IPS-18c (cell line): ENCODE data around the gene PTRH2.
"Not testable (repeated sequence)": the region's sequence is repeated elsewhere in the genome, so short reads cannot be mapped to it uniquely, and the experiment has no call there.

Experiments
- H3K4me3 ChIP-seq: 2 replicates; pipeline ENCODE4 v1.7.0; 2013; ENCODE audit warnings: low read depth, mild to moderate bottlenecking, low read length, moderate library complexity; ENCODE audit not compliant: insufficient read depth
- H3K9me3 ChIP-seq: one replicate; pipeline ENCODE4 v1.6.1; 2013; ENCODE audit warnings: mild to moderate bottlenecking, low read length, moderate library complexity; ENCODE audit not compliant: control insufficient read depth, insufficient read depth

The PTRH2 gene

DNA sequence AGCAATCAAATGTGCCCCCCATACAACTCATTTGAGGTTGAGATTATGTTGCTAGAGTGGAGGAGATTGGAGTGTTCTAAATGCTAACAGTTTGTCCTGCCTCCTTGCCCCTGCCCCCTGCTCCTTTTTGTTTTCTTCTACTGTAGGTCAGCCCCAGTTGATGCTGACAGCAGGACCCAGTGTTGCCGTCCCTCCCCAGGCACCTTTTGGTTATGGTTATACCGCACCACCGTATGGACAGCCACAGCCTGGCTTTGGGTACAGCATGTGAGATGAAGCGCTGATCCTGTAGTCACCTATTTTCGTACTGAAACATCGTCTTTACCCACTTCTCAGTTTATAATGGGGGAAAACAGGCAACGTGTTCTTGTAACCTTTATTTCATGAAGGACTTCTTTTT, 13.6 kb downstream of the PTRH2 start:
- Histone ChIP-seq H3K9me3 (no peaks in the 10 kb centered on the region), H3K4me3 (no peak overlapping the region)

GRCh38 chr17:59688496-59688895, 18.7 kb downstream of the PTRH2 start:
- H3K4me3 ChIP-seq = no peak overlapping the region
- H3K9me3 ChIP-seq = no peaks in the 10 kb centered on the region

DNA sequence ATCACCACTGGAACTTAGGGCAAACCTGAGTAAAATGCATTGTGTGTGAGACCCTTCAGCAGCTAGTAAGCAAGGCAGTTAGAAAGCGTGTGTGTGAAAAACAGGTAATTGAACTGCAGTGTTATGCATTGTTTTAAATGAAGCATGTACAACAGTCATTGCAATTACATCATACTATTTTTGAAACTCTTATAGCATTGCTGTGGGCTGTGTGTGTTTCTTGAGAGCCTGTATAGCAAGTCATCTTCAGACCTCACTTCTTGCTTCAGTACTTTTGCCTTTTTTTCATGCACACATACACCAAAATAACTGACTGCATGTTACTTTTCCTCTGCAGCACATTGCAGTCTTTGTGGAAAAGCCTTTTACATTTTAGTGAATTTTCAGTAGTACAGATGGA, 19.2 kb downstream of the PTRH2 start:
- Histone ChIP-seq H3K9me3 (no peaks in the 10 kb centered on the region), H3K4me3 (no peak overlapping the region)

GRCh38 chr17:59684967-59685366, 22.3 kb downstream of the PTRH2 start:
- Histone ChIP-seq H3K4me3 (no peak overlapping the region), H3K9me3 (no peaks in the 10 kb centered on the region)

DNA sequence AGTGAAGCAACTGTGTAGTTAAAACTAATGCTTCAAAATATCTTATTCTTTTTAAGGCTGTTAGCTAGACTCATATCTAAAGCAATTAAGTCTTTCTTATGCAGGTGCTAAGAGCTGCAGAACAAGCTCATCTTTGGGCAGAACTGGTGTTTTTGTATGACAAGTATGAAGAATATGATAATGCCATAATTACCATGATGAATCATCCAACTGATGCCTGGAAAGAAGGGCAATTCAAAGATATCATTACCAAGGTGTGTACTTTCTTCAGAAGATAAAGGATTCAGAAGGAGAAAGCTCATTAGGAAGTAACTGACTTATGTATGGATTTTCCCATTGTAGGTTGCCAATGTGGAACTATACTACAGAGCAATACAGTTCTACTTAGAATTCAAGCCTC, 23.9 kb downstream of the PTRH2 start:
- Histone ChIP-seq H3K9me3 (no peaks in the 10 kb centered on the region), H3K4me3 (no peak overlapping the region)

GRCh38 chr17:59680314-59680713, 26.9 kb downstream of the PTRH2 start:
- H3K4me3 ChIP-seq = no peak overlapping the region
- no peaks in the 10 kb centered on the region for H3K9me3 ChIP-seq

DNA sequence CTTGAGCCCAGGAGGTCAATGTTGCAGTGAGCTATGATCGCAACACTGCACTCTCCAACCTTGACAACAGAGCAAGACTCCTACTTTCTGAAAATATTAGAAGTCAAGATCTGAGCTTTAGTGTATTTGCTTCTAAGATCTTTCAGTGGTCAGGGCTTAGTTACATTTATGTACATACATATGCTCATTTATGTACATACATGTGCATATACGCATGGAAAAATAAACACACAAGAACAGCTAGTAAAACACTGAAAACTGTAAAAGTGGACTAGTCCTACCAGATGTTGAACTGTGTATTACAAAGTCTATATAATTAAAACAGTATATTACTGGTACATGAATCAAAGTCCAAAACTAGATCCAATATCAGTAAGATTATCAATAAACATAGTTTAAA, 28.3 kb downstream of the PTRH2 start:
- Histone ChIP-seq H3K4me3 (no peak overlapping the region), H3K9me3 (no peaks in the 10 kb centered on the region)

- H3K9me3 ChIP-seq = no peaks in the 10 kb centered on the region
- H3K4me3 ChIP-seq = no peak overlapping the region
These were observed 30.5 kb downstream of the PTRH2 start for GRCh38 chr17:59676716-59677115.

- no peak overlapping the region for H3K4me3 ChIP-seq
- H3K9me3 ChIP-seq = no peaks in the 10 kb centered on the region
These were observed 32.0 kb downstream of the PTRH2 start for GRCh38 chr17:59675231-59675630.

DNA sequence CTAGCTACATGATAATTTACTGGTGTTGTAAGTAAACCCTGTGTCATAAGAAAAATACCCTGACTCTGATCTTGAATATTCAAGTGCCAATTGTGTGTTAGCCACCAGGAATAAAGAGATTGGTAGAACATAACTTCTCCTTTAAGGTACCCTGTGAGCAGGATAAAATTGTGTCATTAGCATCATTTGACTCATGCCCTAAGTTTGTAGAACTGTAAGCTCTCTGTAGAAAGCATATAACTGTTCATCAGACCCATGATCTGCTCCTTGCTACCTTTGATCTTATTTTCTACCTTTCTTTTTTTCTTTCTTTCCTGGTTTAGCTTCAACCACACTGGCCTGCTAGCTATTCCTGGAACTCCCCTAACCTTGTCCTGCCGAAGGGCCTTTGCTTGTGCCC, 35.8 kb downstream of the PTRH2 start:
- H3K4me3 ChIP-seq = no peak overlapping the region

GRCh38 chr17:59669944-59670343, 37.3 kb downstream of the PTRH2 start:
- Histone ChIP-seq H3K4me3 (no peak overlapping the region), H3K9me3 (no peaks in the 10 kb centered on the region)

More for the DNA sequence above, 35.8 kb downstream of the PTRH2 start:
- no peaks in the 10 kb centered on the region for H3K9me3 ChIP-seq

DNA sequence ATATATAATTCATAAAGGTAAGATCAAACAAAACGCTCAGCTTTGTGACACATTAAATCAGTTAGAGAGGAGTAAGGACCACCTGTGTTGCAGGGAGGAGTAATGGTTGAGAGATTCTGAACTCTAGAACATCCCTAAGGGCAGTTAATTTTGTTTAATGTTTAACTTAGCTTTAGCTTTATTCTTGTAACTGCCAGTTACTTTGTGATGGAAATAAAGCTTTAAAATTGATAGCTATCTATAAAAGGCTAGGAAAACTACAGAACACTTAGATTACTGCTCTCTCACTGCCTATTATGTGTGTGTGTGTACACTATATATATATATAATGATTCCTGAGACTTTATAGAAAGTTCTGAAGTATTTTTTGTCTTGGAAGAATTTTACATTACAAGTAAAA, 37.8 kb downstream of the PTRH2 start:
- Histone ChIP-seq H3K9me3 (no peaks in the 10 kb centered on the region), H3K4me3 (no peak overlapping the region)

- no peak overlapping the region for H3K4me3 ChIP-seq
- H3K9me3 ChIP-seq = no peaks in the 10 kb centered on the region
These were observed 38.4 kb downstream of the PTRH2 start for GRCh38 chr17:59668816-59669215.

DNA sequence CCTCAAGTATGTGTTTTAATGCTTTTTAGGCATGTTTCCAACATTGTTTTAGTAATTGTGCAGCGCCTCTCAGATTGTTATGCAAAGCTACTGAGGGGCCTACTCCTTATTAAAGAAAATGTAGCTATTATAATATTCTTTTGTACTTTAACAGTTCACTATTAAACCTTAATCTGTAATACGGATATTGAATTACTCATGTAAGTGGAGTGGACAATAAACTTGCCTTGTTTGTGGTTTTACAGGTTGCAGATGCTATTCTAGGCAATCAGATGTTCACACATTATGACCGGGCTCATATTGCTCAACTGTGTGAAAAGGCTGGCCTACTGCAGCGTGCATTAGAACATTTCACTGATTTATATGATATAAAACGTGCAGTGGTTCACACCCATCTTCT, 41.0 kb downstream of the PTRH2 start:
- H3K9me3 ChIP-seq = no peaks in the 10 kb centered on the region

DNA sequence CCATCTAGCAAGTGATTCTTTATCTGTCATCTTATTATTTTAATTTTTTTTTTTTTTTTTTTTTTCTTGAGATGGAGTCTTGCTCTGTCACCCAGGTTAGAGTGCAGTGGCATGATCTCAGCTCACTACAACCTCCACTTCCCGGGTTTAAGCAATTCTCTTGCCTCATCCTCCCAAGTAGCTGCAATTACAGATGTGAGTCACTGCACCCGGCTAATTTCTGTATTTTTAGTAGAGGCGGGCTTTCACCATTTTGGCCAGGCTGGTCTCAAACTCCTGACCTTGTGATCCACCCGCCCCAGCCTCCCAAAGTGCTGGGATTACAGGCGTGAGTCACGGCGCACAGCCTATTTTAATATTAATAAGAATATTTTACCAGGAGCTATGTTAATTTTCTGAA, 50.6 kb downstream of the PTRH2 start:
- H3K4me3 ChIP-seq, H3K9me3 ChIP-seq: not testable (repeated sequence)

More for the DNA sequence above, 41.0 kb downstream of the PTRH2 start:
- no peak overlapping the region for H3K4me3 ChIP-seq

DNA sequence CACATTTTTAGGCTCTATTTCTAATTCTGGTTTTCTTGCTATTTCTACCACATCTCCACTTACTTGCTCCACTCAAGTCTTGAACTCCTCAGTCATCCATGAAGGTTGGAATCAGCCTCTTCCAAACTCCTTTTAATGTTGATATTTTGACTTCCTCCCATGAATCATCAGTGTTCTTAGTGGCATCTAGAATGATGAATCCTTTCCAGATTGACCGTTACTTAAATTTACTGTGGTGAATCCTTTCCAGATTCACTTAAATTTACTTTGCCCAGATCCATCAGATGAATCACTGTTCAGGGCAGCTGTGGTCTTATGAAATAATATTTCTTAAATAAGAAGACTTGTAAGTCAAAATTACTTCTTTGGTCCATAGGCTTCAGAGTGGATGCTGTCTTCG, 55.1 kb downstream of the PTRH2 start:
- Histone ChIP-seq H3K4me3 (no peak overlapping the region), H3K9me3 (no peaks in the 10 kb centered on the region)

GRCh38 chr17:59651346-59651745, 55.9 kb downstream of the PTRH2 start:
- Histone ChIP-seq H3K4me3 (no peak overlapping the region), H3K9me3 (no peaks in the 10 kb centered on the region)

DNA sequence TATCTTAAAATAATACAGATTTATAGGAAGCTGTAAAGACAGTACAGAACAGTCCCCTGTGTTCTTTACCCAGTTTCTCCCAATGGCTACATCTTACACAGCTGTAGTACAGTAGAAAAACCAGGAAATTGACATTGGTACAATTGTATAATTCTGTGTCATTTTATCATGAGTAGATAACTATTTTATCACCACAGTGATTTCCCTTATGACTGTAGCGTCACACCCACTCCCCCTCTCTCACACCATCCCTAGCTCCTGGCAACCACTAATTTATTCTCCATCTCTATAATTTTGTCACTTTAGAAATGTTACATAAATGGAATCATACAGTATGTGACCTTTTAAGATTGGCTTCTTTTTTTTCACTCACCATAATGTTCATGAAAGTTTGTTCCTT, 56.6 kb downstream of the PTRH2 start:
- H3K9me3 ChIP-seq = no peaks in the 10 kb centered on the region
- H3K4me3 ChIP-seq = no peak overlapping the region

- Histone ChIP-seq H3K4me3 (no peak overlapping the region), H3K9me3 (no peaks in the 10 kb centered on the region)
These were observed 57.3 kb downstream of the PTRH2 start for GRCh38 chr17:59649886-59650285.
